Stimulated activated CD4-positive, alpha-beta T cell treated with anti-CD3 and anti-CD28 coated beads, Interleukin-4, amount 100 ng/mL, for 1 hour (primary cell): ENCODE results near the gene SRRM1.
"Not testable (repeated sequence)": the region's sequence is repeated elsewhere in the genome, so short reads cannot be mapped to it uniquely, and the experiment has no call there.

ENCODE experiments used
- DNase-seq: peaks from one replicate; pipeline ENCODE4 v3.0.0-alpha.2; 2020

Gene SRRM1

GRCh38 chr1:24695202-24695974, 52.3 kb downstream of the SRRM1 start:
- no peak for DNase-seq

- no peak for DNase-seq
Observed at GRCh38 chr1:24696041-24696755, 53.1 kb downstream of the SRRM1 start.

- DNase-seq: no peak
Observed at GRCh38 chr1:24696756-24697330, 53.7 kb downstream of the SRRM1 start.

- not testable (repeated sequence) for DNase-seq
Observed at GRCh38 chr1:24697453-24698001, 54.4 kb downstream of the SRRM1 start.

- DNase-seq: not testable (repeated sequence)
Observed at GRCh38 chr1:24698326-24698725, 55.2 kb downstream of the SRRM1 start.

- no peak for DNase-seq
Observed at GRCh38 chr1:24699628-24700027, 56.5 kb downstream of the SRRM1 start.

- no peak for DNase-seq
Observed at GRCh38 chr1:24702511-24703293, 59.6 kb downstream of the SRRM1 start.

- no peak for DNase-seq
Observed at GRCh38 chr1:24704411-24705259, 61.5 kb downstream of the SRRM1 start.

- peak; percentile 10 for DNase-seq
Observed at GRCh38 chr1:24705260-24706073, 62.4 kb downstream of the SRRM1 start.

- DNase-seq: not testable (repeated sequence)
Observed at GRCh38 chr1:24706074-24706389, 62.9 kb downstream of the SRRM1 start.

GRCh38 chr1:24707687-24708086, 64.6 kb downstream of the SRRM1 start:
- DNase-seq: no peak

- no peak for DNase-seq
Observed at GRCh38 chr1:24708938-24709337, 65.8 kb downstream of the SRRM1 start.

- DNase-seq: no peak
Observed at GRCh38 chr1:24709791-24710441, 66.8 kb downstream of the SRRM1 start.

GRCh38 chr1:24711329-24711728, 68.2 kb downstream of the SRRM1 start:
- DNase-seq: no peak

- no peak for DNase-seq
Observed at GRCh38 chr1:24713176-24713575, 70.1 kb downstream of the SRRM1 start.

- no peak for DNase-seq
Observed at GRCh38 chr1:24713736-24714135, 70.6 kb downstream of the SRRM1 start.

GRCh38 chr1:24714859-24715520, 71.9 kb downstream of the SRRM1 start:
- no peak for DNase-seq

GRCh38 chr1:24715658-24716057, 72.6 kb downstream of the SRRM1 start:
- no peak for DNase-seq

GRCh38 chr1:24717887-24718650, 75.0 kb downstream of the SRRM1 start:
- no peak for DNase-seq
